Fibroblast of pulmonary artery (primary cell): Measurements from ENCODE around the gene ATP2C1.

Experiments
- DNase-seq: peaks from one replicate; pipeline ENCODE4 v3.0.0-alpha.2; 2010; ENCODE audit warnings: low read depth
- H3K4me3 ChIP-seq: replicated peaks from 2 replicates; pipeline ENCODE4 v1.5.1; 2011; ENCODE audit warnings: low read depth, mild to moderate bottlenecking, control low read depth, low read length, moderate library complexity
- TF ChIP-seq, protein P1 (sequence below): IDR thresholded peaks from 2 replicates; pipeline ENCODE4 v1.5.1; 2011; ENCODE audit warnings: mild to moderate bottlenecking, control low read depth, low read length, inconsistent platforms; ENCODE audit errors: missing control alignments

ATP2C1 gene

DNA sequence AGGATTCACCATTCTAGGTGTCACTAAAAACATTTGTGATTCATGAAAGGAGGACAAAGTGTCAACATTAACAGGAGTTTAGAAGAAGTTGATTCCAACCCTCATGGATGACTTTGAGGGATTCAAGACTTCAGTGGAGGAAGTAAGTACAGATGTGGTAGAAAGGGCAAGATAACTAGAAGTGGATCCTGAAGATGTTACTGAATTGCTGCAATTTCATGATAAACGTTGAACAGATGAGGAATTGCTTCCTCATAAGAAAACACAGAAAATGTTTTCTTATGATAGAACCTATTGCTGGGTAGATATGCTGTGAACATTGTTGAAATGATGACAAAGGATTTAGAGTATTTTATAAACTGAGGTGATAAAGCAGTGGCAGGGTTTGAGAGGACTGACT is 23.5 kb upstream of the ATP2C1 start:
- no peak overlapping the region for H3K4me3 ChIP-seq
- TF ChIP-seq, protein P1, sequence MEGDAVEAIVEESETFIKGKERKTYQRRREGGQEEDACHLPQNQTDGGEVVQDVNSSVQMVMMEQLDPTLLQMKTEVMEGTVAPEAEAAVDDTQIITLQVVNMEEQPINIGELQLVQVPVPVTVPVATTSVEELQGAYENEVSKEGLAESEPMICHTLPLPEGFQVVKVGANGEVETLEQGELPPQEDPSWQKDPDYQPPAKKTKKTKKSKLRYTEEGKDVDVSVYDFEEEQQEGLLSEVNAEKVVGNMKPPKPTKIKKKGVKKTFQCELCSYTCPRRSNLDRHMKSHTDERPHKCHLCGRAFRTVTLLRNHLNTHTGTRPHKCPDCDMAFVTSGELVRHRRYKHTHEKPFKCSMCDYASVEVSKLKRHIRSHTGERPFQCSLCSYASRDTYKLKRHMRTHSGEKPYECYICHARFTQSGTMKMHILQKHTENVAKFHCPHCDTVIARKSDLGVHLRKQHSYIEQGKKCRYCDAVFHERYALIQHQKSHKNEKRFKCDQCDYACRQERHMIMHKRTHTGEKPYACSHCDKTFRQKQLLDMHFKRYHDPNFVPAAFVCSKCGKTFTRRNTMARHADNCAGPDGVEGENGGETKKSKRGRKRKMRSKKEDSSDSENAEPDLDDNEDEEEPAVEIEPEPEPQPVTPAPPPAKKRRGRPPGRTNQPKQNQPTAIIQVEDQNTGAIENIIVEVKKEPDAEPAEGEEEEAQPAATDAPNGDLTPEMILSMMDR, result no peak
- no peak for DNase-seq

DNA sequence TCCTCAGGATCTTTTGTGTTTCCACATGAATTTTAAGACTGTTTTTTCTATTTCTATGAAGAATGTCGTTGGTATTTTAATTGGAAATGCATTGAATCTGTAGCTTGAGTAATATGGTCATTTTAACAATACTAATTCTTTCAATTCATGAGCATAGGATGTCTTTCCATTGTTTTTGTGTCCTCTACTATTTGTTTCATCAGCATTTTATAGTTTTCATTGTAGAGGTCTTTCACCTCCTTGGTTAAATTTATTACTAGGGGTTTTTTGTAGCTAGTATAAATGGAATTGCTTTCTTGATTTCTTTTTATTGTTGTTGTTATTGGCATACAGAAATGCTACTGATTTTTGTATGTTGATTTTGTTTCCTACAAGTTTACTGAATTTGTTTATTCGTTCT is 17.3 kb upstream of the ATP2C1 start:
- DNase-seq, result no peak
- H3K4me3 ChIP-seq, result no peak overlapping the region
- TF ChIP-seq, protein P1, result no peak

DNA sequence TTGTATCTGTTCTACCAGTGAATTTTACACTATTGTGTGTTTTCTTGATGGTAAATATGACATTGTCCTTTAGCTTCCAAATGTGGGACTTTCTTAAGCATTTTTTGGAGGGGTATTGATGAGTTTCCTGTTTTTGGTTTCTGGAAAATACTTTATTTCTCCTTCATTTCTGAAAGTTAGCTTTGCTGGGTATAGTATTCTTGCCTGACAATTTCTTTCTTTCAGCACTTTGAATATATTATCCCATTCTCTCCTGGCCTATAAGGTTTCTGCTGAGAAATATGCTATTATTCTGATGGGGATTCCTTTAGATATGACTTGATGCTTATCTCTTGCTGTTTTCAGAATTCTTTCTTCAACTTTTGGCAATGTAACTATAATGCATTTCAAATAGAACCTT is 15.4 kb upstream of the ATP2C1 start:
- no peak for DNase-seq
- H3K4me3 ChIP-seq, result no peak overlapping the region
- TF ChIP-seq, protein P1, result no peak

DNA sequence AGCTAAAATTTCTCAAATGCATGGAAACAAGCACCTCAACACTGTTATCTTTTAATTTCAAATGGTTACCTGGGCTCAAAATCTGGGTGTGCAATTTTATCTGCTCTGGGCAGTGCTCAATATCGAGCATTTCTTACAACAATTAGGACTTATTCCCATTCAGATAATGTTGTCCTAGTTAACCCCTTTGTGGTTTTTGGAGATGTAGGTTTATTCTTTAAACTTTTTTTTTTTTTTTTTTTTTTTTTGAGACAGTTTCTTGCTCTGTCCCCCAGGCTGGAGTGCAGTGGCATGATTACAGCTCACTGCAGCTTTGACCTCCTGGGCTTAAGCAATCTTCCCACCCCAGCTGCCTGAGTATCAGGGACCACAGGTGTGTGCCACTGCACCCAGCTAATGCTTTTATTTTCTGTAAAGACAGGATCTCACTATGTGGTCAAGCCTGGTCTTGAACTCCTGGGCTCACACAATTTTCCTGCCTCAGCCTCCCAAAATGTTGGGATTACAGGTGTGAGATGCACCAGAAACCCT is 4.4 kb upstream of the ATP2C1 start:
- no peak for DNase-seq
- TF ChIP-seq, protein P1, result no peak
- no peak overlapping the region for H3K4me3 ChIP-seq

DNA sequence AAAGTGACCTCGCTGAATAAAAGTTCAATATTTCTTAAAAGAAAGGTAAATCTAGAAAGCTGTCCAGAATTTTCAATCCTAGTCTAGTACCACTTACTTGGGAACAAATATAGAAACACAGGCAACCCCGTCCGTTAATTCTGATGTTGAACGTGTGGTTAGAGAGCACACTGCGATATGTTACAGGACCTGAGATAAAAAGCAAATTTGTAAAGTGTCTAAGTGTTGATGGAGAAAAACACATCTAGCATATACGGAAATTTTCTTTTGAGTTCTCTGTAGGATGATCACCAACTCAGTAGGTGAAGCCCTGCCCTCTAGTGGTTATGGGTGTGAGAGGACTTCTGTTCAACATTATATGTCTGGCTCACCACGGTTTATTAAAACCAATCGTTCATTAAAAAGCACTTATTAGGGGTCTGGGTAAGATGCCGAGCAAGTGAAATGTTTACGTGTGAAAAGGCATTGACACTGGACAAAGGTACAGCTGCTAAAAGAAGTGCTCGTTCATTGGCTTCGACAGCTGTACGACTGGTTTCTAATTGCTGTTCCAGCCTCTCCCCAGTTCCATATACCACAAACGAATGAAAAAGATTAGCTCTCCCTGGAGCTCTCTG is 1.0 kb upstream of the ATP2C1 start:
- peak; percentile 87 for DNase-seq
- TF ChIP-seq, protein P1, result peak; percentile 83
- peak overlapping the region; percentile 87 for H3K4me3 ChIP-seq

DNA sequence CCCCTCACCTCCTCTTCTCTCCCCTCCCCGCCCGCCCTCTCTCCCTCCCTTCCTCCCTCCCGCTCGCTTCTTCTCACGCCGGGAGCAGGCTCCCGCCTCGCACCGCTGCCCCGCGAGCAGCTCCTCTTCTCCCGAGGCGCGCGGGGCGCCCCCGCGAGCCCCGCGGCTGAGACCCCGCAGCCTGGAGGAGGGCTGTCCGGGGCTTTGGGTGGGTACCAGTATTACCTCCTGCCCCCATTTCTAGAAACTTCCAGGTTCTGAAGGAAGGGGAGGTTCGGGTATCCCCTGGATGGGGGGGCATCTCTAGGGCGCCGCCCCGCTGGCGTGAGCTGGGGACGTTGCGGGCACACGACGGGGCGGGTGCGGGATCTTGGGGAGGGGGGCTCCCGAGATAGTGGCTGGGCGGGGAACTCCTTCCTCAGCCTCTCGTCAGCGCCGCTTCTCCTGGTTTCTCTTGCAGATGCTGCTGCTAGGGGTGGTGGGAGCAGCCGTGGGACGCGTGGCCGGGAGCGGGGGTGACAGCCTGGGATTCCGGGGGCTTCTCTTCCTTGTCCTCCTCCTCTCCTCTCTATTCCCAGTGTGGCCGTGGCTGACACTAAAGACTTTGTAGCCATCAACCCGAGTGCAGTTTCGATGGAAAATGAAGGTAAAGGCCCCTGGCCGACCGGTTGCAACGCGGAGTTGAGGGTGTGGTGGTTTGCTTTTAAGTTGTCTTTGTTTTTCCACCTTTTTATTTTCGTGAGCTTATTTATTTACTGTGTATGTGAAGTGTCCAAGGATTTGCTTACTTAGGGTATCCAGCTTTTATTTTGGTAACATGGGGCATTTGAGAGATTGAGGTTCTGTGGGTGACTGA is 474 bp downstream of the ATP2C1 start:
- DNase-seq, result peak; percentile 24
- TF ChIP-seq, protein P1, result no peak
- H3K4me3 ChIP-seq, result peak overlapping the region; percentile 87
